Transverse colon (tissue), 4 donors: ENCODE data around the gene KCTD17. TPM values are rescaled to one million over a fixed set of nuclear protein-coding genes. Genes with fewer than 3 reads are reported as not detected.

Experiments
- DNase-seq: peaks from one replicate; pipeline ENCODE4 v3.0.0-alpha.2; 2019
- H3K27ac ChIP-seq, 4 donors: fragments of 200-600 bp; sonication (generic); 2 replicates each; pipeline ENCODE4 v1.5.1; 2016 to 2018; ENCODE audit warnings: inconsistent platforms in 4 of 4
- H3K27me3 ChIP-seq: fragments of 200-600 bp; sonication (generic); 2 replicates; pipeline ENCODE4 v1.5.1; 2017; ENCODE audit warnings: inconsistent platforms
- H3K36me3 ChIP-seq, 4 donors: fragments of 200-600 bp; sonication (generic); 2 replicates each; pipeline ENCODE4 v1.5.1; 2017 to 2019; ENCODE audit warnings: inconsistent platforms in 4 of 4
- H3K4me1 ChIP-seq, 4 donors: fragments of 200-600 bp; sonication (generic); 2 replicates each; pipeline ENCODE4 v1.5.1; 2017 to 2020; ENCODE audit warnings: inconsistent platforms in 4 of 4
- H3K4me3 ChIP-seq, 4 donors: fragments of 200-600 bp; sonication (generic); 1 replicate in 1 of 4; 2 replicates in 3 of 4; pipeline versions ENCODE4 v1.5.1 to v1.6.1; 2017 to 2019; ENCODE audit warnings: inconsistent platforms in 4 of 4
- H3K9me3 ChIP-seq, 2 donors: fragments of 200-600 bp; sonication (generic); 2 replicates each; pipeline ENCODE4 v1.5.1; 2017 to 2019; ENCODE audit warnings: inconsistent platforms in 2 of 2
- CTCF ChIP-seq, 5 experiments: fragments of 200-600 bp in 3 of 5; fragments of 450-650 bp in 2 of 5; sonication (generic) in 3 of 5; IDR thresholded peaks; 1 replicate in 2 of 5; 2 replicates in 3 of 5; pipeline ENCODE4 v1.5.1; 2016 to 2017; ENCODE audit warnings: antibody characterized with exemption in 5 of 5, inconsistent platforms in 3 of 5, mild to moderate bottlenecking in 2 of 5, moderate library complexity in 1 of 5
- EP300 ChIP-seq: sonication (generic); formaldehyde crosslinking; IDR thresholded peaks from one replicate; pipeline ENCODE4 v1.6.1; 2017; ENCODE audit warnings: antibody characterized with exemption, low read depth
- POLR2A ChIP-seq: fragments of 450-650 bp; IDR thresholded peaks from one replicate; pipeline ENCODE4 v1.6.1; 2016; ENCODE audit warnings: antibody characterized with exemption, mild to moderate bottlenecking, moderate library complexity
- POLR2AphosphoS5 ChIP-seq, 3 donors: sonication (generic); formaldehyde crosslinking; IDR thresholded peaks; one replicate each; pipeline ENCODE4 v1.6.1; 2016; ENCODE audit warnings: antibody characterized with exemption in 3 of 3
- WGBS, 2 donors: methylation state at CpG; one replicate each; pipeline ENCODE4 v1.1.5; 2018; ENCODE audit warnings: low coverage in 1 of 2; 5-methylcytosine and 5-hydroxymethylcytosine counted together
- in situ Hi-C, 4 donors: fragments of 200-750 bp; cut with MboI; loops; one replicate each; pipeline versions ENCODE4 v1.15.0 to v1.15.1; 2017; ENCODE audit warnings: low sequenced_read_pairs in 3 of 4, low pct_ligation_motif_present in 1 of 4, low pct_unique_long_range_greater_than_20kb in 1 of 4
- intact Hi-C: fragments of 100-400 bp; cut with DNase I; formaldehyde crosslinking; loops from one replicate; pipeline ENCODE4 v1.15.1; 2023; ENCODE audit warnings: low total_unique reads
- total RNA-seq, 4 donors: library from RNA; depleted of rRNA; stranded (reverse); fragments of >200 nt; gene quantifications; one replicate each; pipeline ENCODE4 v1.1.0, GENCODE V29; 2016

KCTD17 gene
- total RNA-seq, 4 donors from 2014 or later, result 11.2 to 61.3 (median 35.1) TPM

- peak; percentile 87 to 99 (median 94) for TF ChIP-seq CTCF (IDR thresholded peaks at IDR 0.05)
- TF ChIP-seq POLR2AphosphoS5 (IDR thresholded peaks at IDR 0.05), result no peak
- TF ChIP-seq EP300, result no peak
- no peak for TF ChIP-seq POLR2A
- no peak overlapping the region for H3K4me3 ChIP-seq
- 3 to 21% methylated on average over 6 to 15 of the region's 15 CpGs for WGBS, 2 donors
- no peaks in the 10 kb centered on the region for H3K4me1 ChIP-seq
- no peak overlapping the region for H3K27ac ChIP-seq
- H3K9me3 ChIP-seq, result no peaks in the 10 kb centered on the region
- peak; percentile 75 for DNase-seq
- in situ Hi-C loops (loop anchor here in 1 of 4 donors (10.0 kb wide), 1 partner anchor 127 kb away; no protein-coding TSS in a partner anchor), intact Hi-C loops (no loop called here)
- H3K36me3 ChIP-seq, result no peaks in the 10 kb centered on the region
- H3K27me3 ChIP-seq, result peaks cover 14% of the 10 kb centered on the region
These were observed 26.4 kb downstream of the KCTD17 start for GRCh38 chr22:37077802-37078448.

- TF ChIP-seq POLR2AphosphoS5 (IDR thresholded peaks at IDR 0.05), result no peak
- TF ChIP-seq CTCF (IDR thresholded peaks at IDR 0.05), result no peak
- TF ChIP-seq EP300, result no peak
- TF ChIP-seq POLR2A, result no peak
- Histone ChIP-seq H3K27ac (no peak overlapping the region), H3K27me3 (peaks cover 14% of the 10 kb centered on the region), H3K36me3 (no peaks in the 10 kb centered on the region), H3K4me1 (no peaks in the 10 kb centered on the region), H3K4me3 (no peak overlapping the region), H3K9me3 (no peaks in the 10 kb centered on the region)
- WGBS, 2 donors, result 65 to 68% methylated on average over 2 to 5 of the region's 5 CpGs
- intact Hi-C loops, result no loop called here
- in situ Hi-C loops, result loop anchor here in 1 of 4 donors (10.0 kb wide), 1 partner anchor 126 kb away; no protein-coding TSS in a partner anchor
- DNase-seq, result no peak
These were observed 27.6 kb downstream of the KCTD17 start for GRCh38 chr22:37079158-37079557.

- intact Hi-C loops (no loop called here), in situ Hi-C loops (loop anchor here in 1 of 4 donors (10.0 kb wide), 1 partner anchor 125 kb away; no protein-coding TSS in a partner anchor)
- no peaks in the 10 kb centered on the region for H3K9me3 ChIP-seq
- peak; percentile 48 for DNase-seq
- H3K27ac ChIP-seq, result no peak overlapping the region
- WGBS, 2 donors, result 73% methylated on average over 15 of the region's 15 CpGs; no CpG with 5 or more reads in 1 of the 2 donors
- no peak for TF ChIP-seq POLR2A
- no peak for TF ChIP-seq CTCF (IDR thresholded peaks at IDR 0.05)
- TF ChIP-seq EP300, result no peak
- TF ChIP-seq POLR2AphosphoS5 (IDR thresholded peaks at IDR 0.05), result no peak
- no peaks in the 10 kb centered on the region for H3K4me1 ChIP-seq
- H3K4me3 ChIP-seq, result no peak overlapping the region
- peaks cover 11% of the 10 kb centered on the region for H3K27me3 ChIP-seq
- H3K36me3 ChIP-seq, result no peaks in the 10 kb centered on the region
These were observed 28.2 kb downstream of the KCTD17 start for GRCh38 chr22:37079668-37080171.

- Histone ChIP-seq H3K27ac (no peak overlapping the region), H3K36me3 (no peaks in the 10 kb centered on the region), H3K27me3 (peaks cover 8% of the 10 kb centered on the region), H3K4me1 (no peaks in the 10 kb centered on the region), H3K4me3 (no peak overlapping the region), H3K9me3 (no peaks in the 10 kb centered on the region)
- intact Hi-C loops (no loop called here), in situ Hi-C loops (no loop called here)
- no peak for DNase-seq
- 86% methylated on average over 5 of the region's 6 CpGs; no CpG with 5 or more reads in 1 of the 2 donors for WGBS, 2 donors
- no peak for TF ChIP-seq POLR2A
- TF ChIP-seq EP300, result no peak
- no peak for TF ChIP-seq CTCF (IDR thresholded peaks at IDR 0.05)
These were observed 28.9 kb downstream of the KCTD17 start for GRCh38 chr22:37080438-37080837.
